Endothelial cell of umbilical vein (primary cell): ENCODE results near the gene BCL10. TPM values are rescaled to one million over a fixed set of nuclear protein-coding genes. Genes with fewer than 3 reads are reported as not detected.

Experiments used
- BruUV-seq: library from RNA; stranded (reverse); fragments of 400-500 nt; replicated peaks from 2 replicates; lab custom pipeline; 2021; lab: Mats Ljungman, UMichigan
- CTCF ChIA-PET: fragments of 300-600, 350-600 bp; sonication (Branson Sonifier 250); formaldehyde crosslinking; loops from one replicate; lab custom pipeline; 2021; ENCODE audit warnings: antibody characterized with exemption, inconsistent platforms; lab: Charles Lee
- POLR2A ChIA-PET: fragments of 300-600, 350-600 bp; sonication (Branson Sonifier 250); formaldehyde crosslinking; loops from one replicate; lab custom pipeline; 2021; ENCODE audit warnings: antibody characterized with exemption, inconsistent platforms; lab: Charles Lee
- DNase-seq: peaks from one replicate; pipeline ENCODE4 v3.0.0-alpha.2; 2011; ENCODE audit warnings: low read depth, low spot score
- FAIRE-seq: peaks from 2 replicates; lab custom pipeline; 2011; peaks lifted over from hg19 to GRCh38; lab: Jason Lieb, UNC
- H2AFZ ChIP-seq: 2 replicates; pipeline ENCODE4 v1.6.0; 2012; ENCODE audit warnings: low read depth, low read length, control low read depth, inconsistent platforms
- H3K27ac ChIP-seq: 2 replicates; pipeline ENCODE4 v1.5.1; 2011; ENCODE audit warnings: low read depth, mild to moderate bottlenecking, control low read depth, low read length, moderate library complexity; ENCODE audit not compliant: insufficient read depth
- H3K27me3 ChIP-seq, 2 experiments: 2 replicates each; pipeline versions ENCODE4 v1.6.0 to v1.6.1; 2011; ENCODE audit warnings: low read length in 2 of 2, mixed read lengths in 1 of 2; ENCODE audit not compliant: control insufficient read depth in 2 of 2, insufficient read depth in 2 of 2
- H3K36me3 ChIP-seq, 2 experiments: 2 replicates in 1 of 2; 3 replicates in 1 of 2; pipeline ENCODE4 v1.5.1; 2011; ENCODE audit warnings: low read length in 2 of 2, mild to moderate bottlenecking in 1 of 2, moderate library complexity in 1 of 2; ENCODE audit not compliant: control insufficient read depth in 2 of 2, insufficient read depth in 2 of 2; ENCODE audit errors: extremely low read depth in 1 of 2
- H3K4me1 ChIP-seq: 3 replicates; pipeline ENCODE4 v1.5.1; 2011; ENCODE audit warnings: mild to moderate bottlenecking, low read length; ENCODE audit not compliant: control insufficient read depth, insufficient read depth; ENCODE audit errors: extremely low read depth
- H3K4me2 ChIP-seq: 2 replicates; pipeline ENCODE4 v1.6.1; 2011; ENCODE audit warnings: low read length, control low read depth, mixed read lengths; ENCODE audit not compliant: insufficient read depth
- H3K4me3 ChIP-seq, 3 experiments: fragments of 200-600 bp in 1 of 3; sonication (generic), shearing (Covaris generic) in 1 of 3; replicated peaks in 1 of 3; 2 replicates each; pipeline ENCODE4 v1.5.1; 2011 to 2016; ENCODE audit warnings: control low read depth in 3 of 3, low read length in 3 of 3, mild to moderate bottlenecking in 2 of 3, inconsistent platforms in 1 of 3, low read depth in 1 of 3, moderate library complexity in 1 of 3; ENCODE audit not compliant: insufficient read depth in 1 of 3
- H3K79me2 ChIP-seq: 2 replicates; pipeline ENCODE4 v1.6.0; 2012; ENCODE audit warnings: low read length, inconsistent platforms; ENCODE audit not compliant: control insufficient read depth, insufficient read depth
- H3K9ac ChIP-seq: replicated peaks from 2 replicates; pipeline ENCODE3; 2011; ENCODE audit warnings: low read length, control low read depth; ENCODE audit not compliant: insufficient read depth; ENCODE audit errors: extremely low read depth
- H3K9me1 ChIP-seq: replicated peaks from 3 replicates; pipeline ENCODE4 v1.6.0; 2011; ENCODE audit warnings: mild to moderate bottlenecking, low read length; ENCODE audit not compliant: control insufficient read depth, insufficient read depth; ENCODE audit errors: extremely low read depth
- H3K9me3 ChIP-seq: replicated peaks from 2 replicates; pipeline ENCODE4 v1.5.1; 2012; ENCODE audit warnings: low read length, inconsistent platforms; ENCODE audit not compliant: control insufficient read depth, insufficient read depth
- H4K20me1 ChIP-seq: replicated peaks from 2 replicates; pipeline ENCODE3; 2011; ENCODE audit warnings: mild to moderate bottlenecking, low read length; ENCODE audit not compliant: control insufficient read depth, insufficient read depth; ENCODE audit errors: extremely low read depth
- EZH2 ChIP-seq: IDR thresholded peaks from 2 replicates; pipeline ENCODE4 v1.6.1; 2012; ENCODE audit warnings: borderline replicate concordance, low read depth, mild to moderate bottlenecking, moderate library complexity, low read length, inconsistent platforms; ENCODE audit not compliant: severe bottlenecking
- FOS ChIP-seq: IDR thresholded peaks from 2 replicates; pipeline ENCODE4 v1.6.1; 2011; ENCODE audit warnings: mild to moderate bottlenecking, low read length, moderate library complexity, borderline replicate concordance; ENCODE audit not compliant: insufficient read depth
- GATA2 ChIP-seq: IDR thresholded peaks from 2 replicates; pipeline ENCODE4 v1.7.0; 2011; ENCODE audit warnings: low read depth, mild to moderate bottlenecking, moderate library complexity, mixed read lengths, low read length; ENCODE audit not compliant: insufficient read length, insufficient read depth
- JUN ChIP-seq: IDR thresholded peaks from 2 replicates; pipeline ENCODE4 v1.6.1; 2011; ENCODE audit warnings: borderline replicate concordance, low read depth; ENCODE audit not compliant: insufficient read length, insufficient read depth
- MYC ChIP-seq: IDR thresholded peaks from one replicate; pipeline ENCODE4 v1.6.1; 2011; ENCODE audit warnings: mild to moderate bottlenecking, low read depth, low read length
- POLR2A ChIP-seq: IDR thresholded peaks from 2 replicates; pipeline ENCODE4 v1.6.1; 2012; ENCODE audit warnings: low read depth, mild to moderate bottlenecking, control low read depth, low read length
- POLR2AphosphoS5 ChIP-seq: IDR thresholded peaks from 2 replicates; pipeline ENCODE4 v1.6.1; 2012; ENCODE audit warnings: low read depth, mild to moderate bottlenecking, control low read depth, low read length, moderate library complexity; ENCODE audit not compliant: insufficient read depth
- dilution Hi-C: fragments of 300-500 bp; cut with MboI; formaldehyde crosslinking; loops from one replicate; pipeline ENCODE4 v1.15.0; 2019; ENCODE audit warnings: low sequenced_read_pairs; ENCODE audit not compliant: extremely low pct_ligation_motif_present
- intact Hi-C: fragments of 100-400 bp; cut with micrococcal nuclease; formaldehyde crosslinking; loops from one replicate; pipeline ENCODE4 v1.10.0; 2022
- polyA plus RNA-seq, 4 experiments: library from polyadenylated mRNA; depleted of rRNA in 3 of 4; stranded (reverse) in 3 of 4; unstranded in 1 of 4; fragments of >200 nt; gene quantifications; 2 replicates each; pipeline versions ENCODE4 v1.2.1 to v1.2.3, GENCODE V29; 2011 to 2012; ENCODE audit warnings: missing spikeins in 1 of 4
- total RNA-seq: library from RNA; stranded (reverse); gene quantifications from 2 replicates; pipeline ENCODE4 v1.2.3, GENCODE V29; 2021
- TF ChIP-seq, protein P1 (sequence below): IDR thresholded peaks from 2 replicates; pipeline ENCODE4 v1.6.1; 2011; ENCODE audit not compliant: insufficient read depth, insufficient read length
- TF ChIP-seq, protein P2 (sequence below), 2 donors: IDR thresholded peaks; 1 replicate in 1 of 2; 2 replicates in 1 of 2; pipeline ENCODE4 v1.5.1; 2011; ENCODE audit warnings: low read length in 2 of 2, mild to moderate bottlenecking in 2 of 2, moderate library complexity in 2 of 2, control low read depth in 1 of 2, inconsistent platforms in 1 of 2, low read depth in 1 of 2; ENCODE audit not compliant: insufficient read depth in 1 of 2; ENCODE audit errors: extremely low read depth in 1 of 2

The BCL10 gene
- total and polyA plus RNA-seq, 2 donors (not counting 3 experiments of a cell fraction or from before 2014, with no cell fraction given), result 16.1 to 78.6 TPM

DNA sequence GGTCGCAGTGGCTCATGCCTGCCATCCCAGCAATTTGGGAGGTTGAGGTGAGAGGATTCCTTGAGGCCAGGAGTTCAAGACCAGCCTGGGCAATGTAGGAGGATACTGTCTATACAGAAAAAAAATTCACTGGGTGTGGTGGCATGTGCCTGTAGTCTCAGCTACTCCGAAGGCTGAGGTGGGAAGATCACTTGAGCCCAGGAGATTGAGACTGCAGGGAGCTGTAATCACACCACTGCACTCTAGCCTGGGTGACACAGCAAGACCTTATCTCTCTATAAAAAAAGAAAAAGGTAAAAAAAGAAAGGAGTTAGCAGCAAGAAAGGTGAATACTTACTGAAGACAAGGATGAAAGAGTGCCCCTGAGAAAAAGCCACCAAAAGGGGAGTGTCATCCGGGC is 23.7 kb upstream of the BCL10 start:
- Histone ChIP-seq H3K4me2 (no peak overlapping the region), H3K36me3 (no peaks in the 10 kb centered on the region), H3K9me3 (no peaks in the 10 kb centered on the region), H3K27ac (no peak overlapping the region), H3K79me2 (no peaks in the 10 kb centered on the region), H2AFZ (no peak overlapping the region), H3K9me1 (no peaks in the 10 kb centered on the region), H3K9ac (no peak overlapping the region), H3K4me1 (peaks cover 34% of the 10 kb centered on the region), H3K4me3 (no peak overlapping the region), H4K20me1 (no peaks in the 10 kb centered on the region), H3K27me3 (no peaks in the 10 kb centered on the region)
- POLR2A ChIA-PET, result no interaction called here
- CTCF ChIA-PET, result no interaction called here
- no TSS peak for BruUV-seq
- no peak for FAIRE-seq
- intact Hi-C loops, result loop anchor here (10.0 kb wide), 1 partner anchor 615 kb away; no protein-coding TSS in a partner anchor
- DNase-seq, result no peak
- dilution Hi-C loops, result loop anchor here (25.0 kb wide), 1 partner anchor 387 kb away; no protein-coding TSS in a partner anchor
- TF ChIP-seq, protein P1, sequence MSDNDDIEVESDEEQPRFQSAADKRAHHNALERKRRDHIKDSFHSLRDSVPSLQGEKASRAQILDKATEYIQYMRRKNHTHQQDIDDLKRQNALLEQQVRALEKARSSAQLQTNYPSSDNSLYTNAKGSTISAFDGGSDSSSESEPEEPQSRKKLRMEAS, result no peak
- TF ChIP-seq GATA2, result no peak
- TF ChIP-seq EZH2, result no peak
- TF ChIP-seq MYC, result no peak
- TF ChIP-seq POLR2A, result no peak
- TF ChIP-seq FOS, result no peak
- TF ChIP-seq POLR2AphosphoS5, result no peak
- TF ChIP-seq, protein P2, sequence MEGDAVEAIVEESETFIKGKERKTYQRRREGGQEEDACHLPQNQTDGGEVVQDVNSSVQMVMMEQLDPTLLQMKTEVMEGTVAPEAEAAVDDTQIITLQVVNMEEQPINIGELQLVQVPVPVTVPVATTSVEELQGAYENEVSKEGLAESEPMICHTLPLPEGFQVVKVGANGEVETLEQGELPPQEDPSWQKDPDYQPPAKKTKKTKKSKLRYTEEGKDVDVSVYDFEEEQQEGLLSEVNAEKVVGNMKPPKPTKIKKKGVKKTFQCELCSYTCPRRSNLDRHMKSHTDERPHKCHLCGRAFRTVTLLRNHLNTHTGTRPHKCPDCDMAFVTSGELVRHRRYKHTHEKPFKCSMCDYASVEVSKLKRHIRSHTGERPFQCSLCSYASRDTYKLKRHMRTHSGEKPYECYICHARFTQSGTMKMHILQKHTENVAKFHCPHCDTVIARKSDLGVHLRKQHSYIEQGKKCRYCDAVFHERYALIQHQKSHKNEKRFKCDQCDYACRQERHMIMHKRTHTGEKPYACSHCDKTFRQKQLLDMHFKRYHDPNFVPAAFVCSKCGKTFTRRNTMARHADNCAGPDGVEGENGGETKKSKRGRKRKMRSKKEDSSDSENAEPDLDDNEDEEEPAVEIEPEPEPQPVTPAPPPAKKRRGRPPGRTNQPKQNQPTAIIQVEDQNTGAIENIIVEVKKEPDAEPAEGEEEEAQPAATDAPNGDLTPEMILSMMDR (IDR thresholded peaks at IDR 0.05; ENCODE audit: extremely low read depth in 1 of 2, insufficient read depth in 1 of 2, low read depth in 1 of 2, low read length in 2 of 2), result no peak
- no peak for TF ChIP-seq JUN
